OCI-LY7 (cell line): ENCODE data around the gene ANKMY1. TPM values are rescaled to one million over a fixed set of nuclear protein-coding genes. Genes with fewer than 3 reads are reported as not detected.

Source experiments
- BruUV-seq: library from RNA; stranded (reverse); fragments of 400-500 nt; replicated peaks from 2 replicates; lab custom pipeline; 2021; lab: Mats Ljungman, UMichigan
- CTCF ChIA-PET: fragments of 300-600 bp; sonication (Branson Sonifier 250); formaldehyde crosslinking; loops from one replicate; lab custom pipeline; 2022; ENCODE audit warnings: antibody characterized with exemption; ENCODE audit not compliant: unreplicated experiment; lab: Charles Lee
- POLR2A ChIA-PET: fragments of 300-600 bp; sonication (Branson Sonifier 250); formaldehyde crosslinking; loops from one replicate; lab custom pipeline; 2022; ENCODE audit warnings: antibody characterized with exemption; lab: Charles Lee
- DNase-seq: peaks from one replicate; pipeline ENCODE4 v3.0.0-alpha.2; 2015; ENCODE audit warnings: low spot score
- H2AFZ ChIP-seq: fragments of 200-600 bp; sonication (generic), shearing (Covaris generic); 2 replicates; pipeline ENCODE4 v1.6.1; 2014; ENCODE audit warnings: mild to moderate bottlenecking, antibody characterized with exemption, low read length, moderate library complexity
- H3K27ac ChIP-seq: fragments of 200-600 bp; sonication (generic); 2 replicates; pipeline ENCODE4 v1.5.1; 2014; ENCODE audit warnings: mixed run types, low read depth, mild to moderate bottlenecking, moderate library complexity, low read length, inconsistent platforms; ENCODE audit not compliant: poor library complexity, severe bottlenecking
- H3K36me3 ChIP-seq: fragments of 200-600 bp; sonication (generic); 2 replicates; pipeline ENCODE4 v1.6.1; 2014; ENCODE audit warnings: mild to moderate bottlenecking, antibody characterized with exemption, low read length, moderate library complexity, mixed read lengths; ENCODE audit not compliant: insufficient read depth
- H3K4me1 ChIP-seq: fragments of 200-600 bp; sonication (generic); 2 replicates; pipeline ENCODE4 v1.5.1; 2014; ENCODE audit warnings: mild to moderate bottlenecking, low read length; ENCODE audit not compliant: insufficient read depth, poor library complexity, severe bottlenecking
- H3K4me2 ChIP-seq: fragments of 200-600 bp; sonication (generic); 2 replicates; pipeline ENCODE4 v1.6.1; 2014; ENCODE audit warnings: mild to moderate bottlenecking, low read length
- H3K4me3 ChIP-seq: fragments of 200-600 bp; sonication (generic); 2 replicates; pipeline ENCODE4 v1.5.1; 2014; ENCODE audit warnings: mild to moderate bottlenecking, low read depth, low read length; ENCODE audit not compliant: poor library complexity, severe bottlenecking
- H3K79me2 ChIP-seq: fragments of 200-600 bp; sonication (generic); 2 replicates; pipeline ENCODE4 v1.6.1; 2016; ENCODE audit warnings: low read depth, mild to moderate bottlenecking, low read length, moderate library complexity, mixed read lengths; ENCODE audit not compliant: insufficient read depth
- H3K9me2 ChIP-seq: fragments of 200-600 bp; sonication (generic); 2 replicates; pipeline ENCODE4 v1.6.1; 2016; ENCODE audit warnings: mild to moderate bottlenecking, low read length, mixed read lengths; ENCODE audit not compliant: insufficient read depth
- H3K9me3 ChIP-seq: fragments of 200-600 bp; sonication (generic); 2 replicates; pipeline ENCODE4 v1.6.1; 2014; ENCODE audit warnings: mild to moderate bottlenecking, mixed run types, low read length, mixed read lengths
- H4K20me1 ChIP-seq: fragments of 200-600 bp; sonication (generic); 2 replicates; pipeline ENCODE4 v1.6.1; 2014; ENCODE audit warnings: mild to moderate bottlenecking, antibody characterized with exemption, low read length, moderate library complexity, mixed read lengths; ENCODE audit not compliant: insufficient read depth
- EZH2phosphoT487 ChIP-seq: fragments of 200-600 bp; sonication (generic); IDR thresholded peaks from 2 replicates; pipeline ENCODE4 v1.6.1; 2018; ENCODE audit warnings: low read depth, borderline replicate concordance, mild to moderate bottlenecking, mixed run types, antibody characterized with exemption, low read length, moderate library complexity, mixed read lengths
- intact Hi-C: fragments of 100-400 bp; cut with micrococcal nuclease; formaldehyde crosslinking; loops from one replicate; pipeline ENCODE4 v1.10.0; 2022; ENCODE audit not compliant: unreplicated experiment
- total RNA-seq, 2 experiments: library from RNA; depleted of rRNA in 1 of 2; stranded (reverse); fragments of >200 nt in 1 of 2; shearing (Covaris generic) in 1 of 2; gene quantifications; 2 replicates each; pipeline ENCODE4 v1.2.3, GENCODE V29; 2014 to 2022
- TF ChIP-seq, protein P1 (sequence below): fragments of 200-600 bp; sonication (generic); conservative IDR thresholded peaks from 2 replicates; pipeline ENCODE4 v1.5.1; 2014; ENCODE audit warnings: mild to moderate bottlenecking, antibody characterized with exemption, low read length, moderate library complexity, mixed read lengths

The ANKMY1 gene
- total RNA-seq, 2 experiments from 2014 or later, result 30.6 to 65.9 TPM

DNA sequence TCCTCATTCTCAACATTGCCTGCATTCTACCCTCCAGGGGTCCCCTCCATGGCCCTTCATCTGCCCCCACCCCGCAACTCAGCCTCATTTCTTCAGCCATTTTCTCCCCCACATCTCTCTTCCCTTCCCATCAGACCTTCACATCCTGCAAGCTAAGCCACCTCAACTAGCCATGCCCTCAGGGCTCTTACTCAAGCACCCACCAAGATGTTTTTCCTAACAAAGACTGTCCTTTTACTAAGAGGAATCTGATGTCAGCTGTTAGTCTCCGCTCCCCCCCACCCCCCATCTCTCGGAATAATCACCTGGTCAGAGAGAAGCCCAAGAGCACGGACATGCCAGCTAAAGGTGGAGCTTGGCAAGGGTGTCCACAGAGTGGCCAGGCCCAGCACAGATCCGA is 24.0 kb upstream of the ANKMY1 start:
- Histone ChIP-seq H3K4me3 (no peak overlapping the region), H3K36me3 (peaks cover 65% of the 10 kb centered on the region), H3K27ac (no peak overlapping the region), H2AFZ (no peak overlapping the region), H3K4me1 (peaks cover 58% of the 10 kb centered on the region), H3K79me2 (peaks cover 48% of the 10 kb centered on the region), H3K4me2 (peak overlapping the region; percentile 82; the same call in 1 of the 2 replicates), H3K9me2 (no peaks in the 10 kb centered on the region), H4K20me1 (0 out of 2 replicates have a peak, but pooled peaks cover 4% of the 10 kb centered on the region), H3K9me3 (no peaks in the 10 kb centered on the region)
- DNase-seq, result no peak
- intact Hi-C loops, result loop anchor here (10.0 kb wide), 1 partner anchor 733 kb away; the partner anchor contains the start of genes HDLBP and SEPTIN2
- ChIA-PET CTCF (no interaction called here), POLR2A (interaction anchor here (0.6 kb wide), 1 partner anchor 1512 kb away, joined by 3 read pairs; no protein-coding TSS in a partner anchor)
- no peak for TF ChIP-seq EZH2phosphoT487
- TF ChIP-seq, protein P1, sequence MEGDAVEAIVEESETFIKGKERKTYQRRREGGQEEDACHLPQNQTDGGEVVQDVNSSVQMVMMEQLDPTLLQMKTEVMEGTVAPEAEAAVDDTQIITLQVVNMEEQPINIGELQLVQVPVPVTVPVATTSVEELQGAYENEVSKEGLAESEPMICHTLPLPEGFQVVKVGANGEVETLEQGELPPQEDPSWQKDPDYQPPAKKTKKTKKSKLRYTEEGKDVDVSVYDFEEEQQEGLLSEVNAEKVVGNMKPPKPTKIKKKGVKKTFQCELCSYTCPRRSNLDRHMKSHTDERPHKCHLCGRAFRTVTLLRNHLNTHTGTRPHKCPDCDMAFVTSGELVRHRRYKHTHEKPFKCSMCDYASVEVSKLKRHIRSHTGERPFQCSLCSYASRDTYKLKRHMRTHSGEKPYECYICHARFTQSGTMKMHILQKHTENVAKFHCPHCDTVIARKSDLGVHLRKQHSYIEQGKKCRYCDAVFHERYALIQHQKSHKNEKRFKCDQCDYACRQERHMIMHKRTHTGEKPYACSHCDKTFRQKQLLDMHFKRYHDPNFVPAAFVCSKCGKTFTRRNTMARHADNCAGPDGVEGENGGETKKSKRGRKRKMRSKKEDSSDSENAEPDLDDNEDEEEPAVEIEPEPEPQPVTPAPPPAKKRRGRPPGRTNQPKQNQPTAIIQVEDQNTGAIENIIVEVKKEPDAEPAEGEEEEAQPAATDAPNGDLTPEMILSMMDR, result no peak
- no TSS peak for BruUV-seq

DNA sequence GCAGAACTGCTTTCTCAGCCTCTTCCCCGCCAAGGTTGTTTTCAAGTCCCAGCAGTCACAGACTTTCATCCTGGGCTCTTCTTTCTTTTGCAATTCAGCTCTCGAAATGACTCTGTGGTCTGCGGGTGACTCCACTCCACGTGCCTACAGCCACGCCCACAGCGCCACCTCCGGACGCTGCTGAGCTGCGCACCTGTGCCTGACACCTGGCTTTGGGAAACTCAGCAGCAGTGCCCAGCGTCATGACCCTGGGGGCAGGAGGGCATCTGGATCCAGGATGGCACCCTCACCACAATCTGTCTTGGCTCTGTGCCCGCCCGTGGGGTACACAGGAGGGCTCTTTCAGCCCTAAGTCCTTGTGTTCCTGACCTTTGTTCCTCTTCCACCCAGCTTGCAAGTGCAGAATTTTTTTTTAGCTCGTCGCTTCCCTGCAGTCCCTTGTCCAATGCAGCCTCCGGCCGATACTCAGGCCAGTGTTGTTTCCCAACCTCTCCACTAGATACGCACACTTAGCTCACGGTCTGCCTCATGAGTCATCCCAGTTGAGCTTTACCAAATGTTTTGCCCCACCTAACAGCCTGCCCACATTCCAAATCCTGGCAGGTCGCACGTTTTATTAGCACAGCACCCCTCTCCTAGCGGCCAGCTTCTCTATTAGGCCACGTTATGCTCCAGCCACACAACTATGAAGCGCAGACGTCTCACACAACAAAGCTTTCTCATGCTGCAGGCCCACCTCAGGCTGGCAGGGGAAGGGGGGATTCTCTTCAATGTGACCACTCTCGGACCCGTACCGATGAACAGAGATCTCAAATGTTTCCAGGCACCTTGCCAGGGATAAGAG is 22.2 kb upstream of the ANKMY1 start:
- Histone ChIP-seq H3K4me1 (peaks cover 61% of the 10 kb centered on the region), H3K4me2 (peak overlapping the region; percentile 47), H2AFZ (no peak overlapping the region), H4K20me1 (0 out of 2 replicates have a peak, but pooled peaks cover 4% of the 10 kb centered on the region), H3K9me2 (no peaks in the 10 kb centered on the region), H3K79me2 (peaks cover 44% of the 10 kb centered on the region), H3K4me3 (no peak overlapping the region), H3K9me3 (no peaks in the 10 kb centered on the region), H3K27ac (peak overlapping the region; percentile 69), H3K36me3 (peaks cover 77% of the 10 kb centered on the region)
- ChIA-PET CTCF (interaction anchor here (1.1 to 1.3 kb wide), 2 partner anchors 13 to 14 kb away, joined by 3 to 4 read pairs; no protein-coding TSS in a partner anchor), POLR2A (interaction anchor here (0.9 to 1.5 kb wide), 3 partner anchors 11 to 19 kb away, joined by 3 to 12 read pairs (median 3); no protein-coding TSS in a partner anchor)
- peak; percentile 76 for DNase-seq
- intact Hi-C loops, result loop anchor here (10.0 kb wide), 1 partner anchor 735 kb away; the partner anchor contains the start of genes HDLBP and SEPTIN2
- no peak for TF ChIP-seq EZH2phosphoT487
- TF ChIP-seq, protein P1, result peak; percentile 75
- BruUV-seq, result no TSS peak
